ENCODE results near the gene FXYD6. TPM values are rescaled to one million over a fixed set of nuclear protein-coding genes. Genes with fewer than 3 reads are reported as not detected.
A peak's percentile ranks its signal among the peaks of the same experiment; 100 is the strongest.

The FXYD6 gene
- total RNA-seq, 2 experiments from 2014 or later, result not detected

- DNase-seq (peak; percentile 94), ATAC-seq (peak; percentile 53)
- Mint-ChIP-seq H3K27me3 (no peaks in the 10 kb centered on the region), H3K4me1 (ENCODE audit: low read depth) (peaks cover 72% of the 10 kb centered on the region), H3K9me3 (no peaks in the 10 kb centered on the region), H3K4me3 (peak overlapping the region; percentile 63), H3K36me3 (ENCODE audit: low read depth) (no peaks in the 10 kb centered on the region), H3K27ac (peak overlapping the region; percentile 98)
- CTCF ChIA-PET, result interaction anchor here (0.6 to 15.2 kb wide), 35 partner anchors 9 to 494 kb away, joined by 3 to 196 read pairs (median 4); partner anchors contain the start of genes IL10RA and TMPRSS13
- peak; percentile 99 for TF ChIP-seq CTCF (IDR thresholded peaks at IDR 0.05)
- intact Hi-C loops (cut with micrococcal nuclease), result no loop called here
- POLR2A ChIA-PET, result interaction anchor here (1.0 to 2.2 kb wide), 8 partner anchors 9 to 587 kb away, joined by 4 to 15 read pairs (median 6); no protein-coding TSS in a partner anchor
Observed at GRCh38 chr11:117817368-117818040, 59.0 kb downstream of the FXYD6 start.

- no peaks in the 10 kb centered on the region for H3K9me3 Mint-ChIP-seq
- ATAC-seq (no peak), DNase-seq (peak; percentile 41)
- no peaks in the 10 kb centered on the region for H3K27me3 Mint-ChIP-seq
- CTCF ChIA-PET, result interaction anchor here (0.6 to 15.2 kb wide), 34 partner anchors 10 to 493 kb away, joined by 3 to 196 read pairs (median 4); partner anchors contain the start of genes IL10RA and TMPRSS13
- TF ChIP-seq CTCF (IDR thresholded peaks at IDR 0.05), result no peak
- intact Hi-C loops (cut with micrococcal nuclease), result loop anchor here (1.0 kb wide), 1 partner anchor 9 kb away; no protein-coding TSS in a partner anchor
- H3K36me3 Mint-ChIP-seq (ENCODE audit: low read depth), result no peaks in the 10 kb centered on the region
- H3K4me3 Mint-ChIP-seq, result peak overlapping the region; percentile 63
- H3K4me1 Mint-ChIP-seq (ENCODE audit: low read depth), result peaks cover 66% of the 10 kb centered on the region
- H3K27ac Mint-ChIP-seq, result peak overlapping the region; percentile 98
- POLR2A ChIA-PET, result interaction anchor here (1.0 to 2.2 kb wide), 8 partner anchors 9 to 587 kb away, joined by 4 to 15 read pairs (median 6); no protein-coding TSS in a partner anchor
Observed at GRCh38 chr11:117816846-117817367, 59.6 kb downstream of the FXYD6 start.

GRCh38 chr11:117816151-117816741, 60.2 kb downstream of the FXYD6 start:
- TF ChIP-seq CTCF (IDR thresholded peaks at IDR 0.05), result no peak
- Mint-ChIP-seq H3K9me3 (no peaks in the 10 kb centered on the region), H3K36me3 (ENCODE audit: low read depth) (no peaks in the 10 kb centered on the region), H3K4me1 (ENCODE audit: low read depth) (peaks cover 59% of the 10 kb centered on the region), H3K27ac (peak overlapping the region; percentile 98), H3K27me3 (no peaks in the 10 kb centered on the region), H3K4me3 (peak overlapping the region; percentile 63)
- no peak for ATAC-seq
- intact Hi-C loops (cut with micrococcal nuclease), result loop anchor here (1.0 kb wide), 1 partner anchor 8 kb away; no protein-coding TSS in a partner anchor
- no peak for DNase-seq
- POLR2A ChIA-PET, result interaction anchor here (0.7 to 2.2 kb wide), 14 partner anchors 8 to 245 kb away, joined by 3 to 18 read pairs (median 4); partner anchors contain the start of gene FXYD2
- CTCF ChIA-PET, result interaction anchor here (0.9 to 15.2 kb wide), 22 partner anchors 8 to 492 kb away, joined by 3 to 196 read pairs (median 5); partner anchors contain the start of genes IL10RA and TMPRSS13

GRCh38 chr11:117815262-117815803, 61.1 kb downstream of the FXYD6 start:
- H3K27ac Mint-ChIP-seq, result peak overlapping the region; percentile 98
- intact Hi-C loops (cut with micrococcal nuclease), result loop anchor here (2.0 kb wide), 1 partner anchor 187 kb away; no protein-coding TSS in a partner anchor
- H3K9me3 Mint-ChIP-seq, result no peaks in the 10 kb centered on the region
- peaks cover 60% of the 10 kb centered on the region for H3K4me1 Mint-ChIP-seq (ENCODE audit: low read depth)
- no peak for TF ChIP-seq CTCF (IDR thresholded peaks at IDR 0.05)
- no peaks in the 10 kb centered on the region for H3K27me3 Mint-ChIP-seq
- DNase-seq (peak; percentile 85), ATAC-seq (peak; percentile 71)
- H3K4me3 Mint-ChIP-seq, result peak overlapping the region; percentile 63
- ChIA-PET CTCF (interaction anchor here (0.7 to 15.2 kb wide), 22 partner anchors 8 to 585 kb away, joined by 3 to 196 read pairs (median 4); no protein-coding TSS in a partner anchor), POLR2A (interaction anchor here (0.7 to 2.1 kb wide), 21 partner anchors 8 to 403 kb away, joined by 3 to 18 read pairs (median 3); partner anchors contain the start of genes FXYD2 and IL10RA)
- H3K36me3 Mint-ChIP-seq (ENCODE audit: low read depth), result no peaks in the 10 kb centered on the region

Measured in activated CD8-positive, alpha-beta T cell treated with anti-CD3 and anti-CD28 coated beads for 36 hours (primary cell).